Stimulated activated memory B cell treated with anti-CD40 and anti-IgM and Interleukin-4, amounts not matched to agents 10 μg/mL and 1 μg/mL and 100 μg/mL, for 72 hours (primary cell): ENCODE data around the gene STXBP6.

ENCODE experiments used
- ATAC-seq: fragments of 150-1000 bp; cut with Tn5 transposase; 2 replicates; pipeline ENCODE4 v1.10.0; 2021
- H3K27ac Mint-ChIP-seq: one replicate; pipeline ENCODE4 v1.8.0; 2022; ENCODE audit warnings: mild to moderate bottlenecking, mixed read lengths
- H3K27me3 Mint-ChIP-seq: one replicate; pipeline ENCODE4 v1.8.0; 2022; ENCODE audit warnings: mixed read lengths
- H3K36me3 Mint-ChIP-seq: one replicate; pipeline ENCODE4 v1.8.0; 2022; ENCODE audit warnings: mixed read lengths
- H3K4me1 Mint-ChIP-seq: one replicate; pipeline ENCODE4 v1.8.0; 2022; ENCODE audit warnings: mixed read lengths
- H3K4me3 Mint-ChIP-seq: one replicate; pipeline ENCODE4 v1.8.0; 2022; ENCODE audit warnings: mild to moderate bottlenecking, moderate library complexity, mixed read lengths
- H3K9me3 Mint-ChIP-seq: one replicate; pipeline ENCODE4 v1.8.0; 2022; ENCODE audit warnings: mixed read lengths

STXBP6 gene

DNA sequence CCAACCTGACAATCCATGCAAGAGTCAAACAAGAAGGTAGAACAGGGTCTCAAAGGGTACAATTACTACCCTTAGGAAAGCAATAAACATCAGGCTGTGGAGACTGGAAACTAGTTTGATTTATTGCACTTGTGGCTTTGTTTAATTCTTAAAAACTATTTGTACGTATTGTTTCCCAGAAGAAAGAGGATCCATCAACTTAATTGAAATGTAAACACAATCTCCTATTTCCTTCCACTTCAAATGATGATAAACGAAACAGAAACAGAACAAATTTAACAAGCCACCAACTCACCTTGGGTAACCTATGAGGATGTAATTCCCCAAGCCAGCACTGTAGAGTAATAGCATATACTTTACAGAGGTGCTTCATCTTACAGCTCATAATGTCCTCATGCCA lies 8.0 kb downstream of the STXBP6 start:
- Mint-ChIP-seq H3K4me3 (no peak overlapping the region), H3K27ac (no peak overlapping the region), H3K9me3 (peaks cover 4% of the 10 kb centered on the region), H3K27me3 (no peaks in the 10 kb centered on the region), H3K4me1 (no peaks in the 10 kb centered on the region), H3K36me3 (no peaks in the 10 kb centered on the region)
- ATAC-seq, result no peak

DNA sequence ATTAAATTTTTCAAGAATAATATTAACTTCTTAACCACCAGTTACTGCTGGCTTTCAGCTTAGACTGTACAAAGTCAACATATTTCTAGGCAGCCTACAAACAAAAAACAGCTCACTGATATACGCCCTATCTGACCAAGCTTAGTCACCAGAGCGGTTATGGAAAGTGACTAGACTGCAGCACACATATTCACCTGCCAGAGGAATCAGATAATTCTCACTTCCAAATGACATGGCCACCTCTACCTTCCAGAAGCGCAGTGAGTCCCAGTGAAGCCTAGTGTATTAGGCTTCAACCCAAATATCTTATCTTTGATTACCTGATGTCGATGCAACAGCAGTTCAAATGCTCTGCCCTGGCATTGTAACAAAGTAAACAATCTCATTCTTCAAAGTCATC lies 8.5 kb downstream of the STXBP6 start:
- no peaks in the 10 kb centered on the region for H3K36me3 Mint-ChIP-seq
- H3K27ac Mint-ChIP-seq, result no peak overlapping the region
- peaks cover 4% of the 10 kb centered on the region for H3K9me3 Mint-ChIP-seq
- no peak for ATAC-seq
- no peaks in the 10 kb centered on the region for H3K4me1 Mint-ChIP-seq
- no peaks in the 10 kb centered on the region for H3K27me3 Mint-ChIP-seq
- H3K4me3 Mint-ChIP-seq, result no peak overlapping the region

DNA sequence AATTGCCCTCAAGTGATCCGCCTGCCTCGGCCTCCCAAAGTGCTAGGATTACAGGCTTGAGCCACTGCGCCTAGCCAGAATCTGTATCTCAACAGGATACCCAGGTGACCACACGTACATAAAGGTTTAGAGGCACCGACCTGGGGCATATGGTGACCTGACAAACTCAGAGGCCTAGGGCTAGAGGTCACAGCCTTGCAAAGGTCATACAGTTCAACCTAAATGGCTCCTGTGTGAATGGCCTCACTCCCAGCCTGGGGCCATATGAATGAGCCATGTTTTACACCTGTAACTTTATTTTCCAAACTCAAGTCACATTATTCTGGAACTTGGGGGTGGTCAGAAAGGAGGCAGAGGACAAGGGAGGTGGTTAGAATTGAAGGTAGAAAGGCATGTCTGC lies 10.0 kb downstream of the STXBP6 start:
- no peak for ATAC-seq
- Mint-ChIP-seq H3K27ac (no peak overlapping the region), H3K9me3 (peaks cover 4% of the 10 kb centered on the region), H3K36me3 (no peaks in the 10 kb centered on the region), H3K4me1 (no peaks in the 10 kb centered on the region), H3K4me3 (no peak overlapping the region), H3K27me3 (no peaks in the 10 kb centered on the region)

DNA sequence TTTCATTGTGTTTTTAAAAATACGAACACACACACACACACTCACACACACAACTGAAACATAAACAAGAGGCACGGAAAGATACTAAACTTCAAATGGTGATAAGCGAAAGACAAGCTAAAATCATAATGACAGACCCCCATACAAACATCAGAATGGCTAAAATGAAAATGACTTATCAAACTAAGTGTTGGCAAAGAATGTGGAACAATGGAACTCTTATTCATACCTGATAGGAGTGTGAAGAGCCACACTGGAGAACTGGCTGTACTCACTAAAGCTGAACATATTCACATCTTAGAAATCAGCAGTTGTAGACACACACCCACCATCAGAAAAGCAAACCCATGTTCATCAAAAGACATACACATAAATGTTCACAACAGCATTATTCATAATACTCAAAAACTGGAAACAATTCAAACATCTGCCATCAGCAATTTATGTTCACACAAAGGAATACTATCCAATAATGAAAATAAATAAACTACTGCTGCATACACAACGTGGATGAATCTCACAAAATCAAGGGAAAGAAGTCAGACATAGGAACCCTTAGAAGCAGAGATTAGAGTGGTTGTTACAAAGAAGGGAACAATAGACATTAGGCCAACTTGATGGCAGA lies 11.8 kb downstream of the STXBP6 start:
- no peak overlapping the region for H3K27ac Mint-ChIP-seq
- no peak for ATAC-seq
- H3K9me3 Mint-ChIP-seq, result peaks cover 4% of the 10 kb centered on the region
- no peaks in the 10 kb centered on the region for H3K4me1 Mint-ChIP-seq
- H3K36me3 Mint-ChIP-seq, result no peaks in the 10 kb centered on the region
- no peaks in the 10 kb centered on the region for H3K27me3 Mint-ChIP-seq
- no peak overlapping the region for H3K4me3 Mint-ChIP-seq

DNA sequence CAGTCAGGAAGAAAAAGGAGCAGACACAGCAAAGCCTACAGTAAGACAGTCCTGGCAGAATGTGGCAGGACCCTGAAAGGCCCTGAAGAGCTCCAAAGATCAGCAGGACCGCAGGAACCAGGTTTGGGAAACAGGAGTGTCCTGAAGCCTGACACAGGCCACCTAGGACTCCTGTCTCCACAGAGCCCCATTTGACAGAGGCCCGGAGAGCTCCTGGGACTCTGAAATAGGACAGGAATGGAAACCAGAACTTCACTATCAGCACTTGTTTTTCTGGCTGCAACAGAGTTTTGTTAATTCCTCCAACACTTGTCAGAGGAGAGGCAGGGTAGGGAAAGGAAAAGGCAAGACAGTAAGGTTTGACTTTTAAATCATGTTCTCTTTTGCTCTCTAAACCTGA lies 12.9 kb downstream of the STXBP6 start:
- no peak overlapping the region for H3K4me3 Mint-ChIP-seq
- H3K27me3 Mint-ChIP-seq, result no peaks in the 10 kb centered on the region
- peaks cover 4% of the 10 kb centered on the region for H3K9me3 Mint-ChIP-seq
- H3K36me3 Mint-ChIP-seq, result no peaks in the 10 kb centered on the region
- H3K27ac Mint-ChIP-seq, result no peak overlapping the region
- no peaks in the 10 kb centered on the region for H3K4me1 Mint-ChIP-seq
- no peak for ATAC-seq

DNA sequence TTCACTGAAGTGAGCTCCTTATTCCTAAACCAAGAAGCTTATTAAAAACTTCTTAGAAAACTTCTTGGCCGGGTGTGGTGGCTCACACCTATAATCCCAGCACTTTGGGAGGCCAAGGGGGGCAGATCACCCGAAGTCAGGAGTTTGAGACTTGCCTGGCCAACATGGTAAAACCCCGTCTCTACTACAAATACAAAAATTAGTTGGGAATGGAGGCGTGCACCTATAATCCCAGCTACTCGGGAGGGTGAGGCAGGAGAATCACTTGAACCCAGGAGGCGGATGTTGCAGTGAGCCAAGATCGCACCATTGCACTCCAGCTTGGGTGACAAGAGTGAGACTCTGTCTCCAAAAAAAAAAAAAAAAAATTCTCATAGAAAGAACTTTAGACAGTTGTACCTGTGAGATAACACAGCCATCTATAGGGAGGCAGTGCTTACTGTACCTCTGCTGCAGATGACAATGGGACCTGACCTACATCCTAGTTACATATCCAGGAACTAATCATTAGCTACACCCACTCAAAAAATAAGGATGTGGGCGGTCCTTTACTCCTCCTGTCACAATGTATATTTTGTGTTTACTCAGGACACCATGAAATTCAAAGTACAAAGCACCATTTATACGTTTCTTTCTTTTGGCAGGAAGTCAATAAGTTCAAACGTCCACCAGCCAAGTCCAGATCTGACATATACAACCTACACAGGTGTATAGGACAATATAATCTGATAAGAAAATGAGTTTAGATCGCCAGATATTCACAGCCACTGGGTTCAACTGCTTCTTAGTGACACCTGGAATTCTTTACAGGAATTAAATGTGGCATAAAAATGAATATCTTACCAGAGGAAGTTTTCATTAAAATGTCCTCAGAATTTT lies 14.9 kb downstream of the STXBP6 start:
- peaks cover 4% of the 10 kb centered on the region for H3K9me3 Mint-ChIP-seq
- H3K4me3 Mint-ChIP-seq, result no peak overlapping the region
- H3K27me3 Mint-ChIP-seq, result no peaks in the 10 kb centered on the region
- H3K36me3 Mint-ChIP-seq, result no peaks in the 10 kb centered on the region
- H3K4me1 Mint-ChIP-seq, result no peaks in the 10 kb centered on the region
- H3K27ac Mint-ChIP-seq, result no peak overlapping the region
- ATAC-seq, result no peak

DNA sequence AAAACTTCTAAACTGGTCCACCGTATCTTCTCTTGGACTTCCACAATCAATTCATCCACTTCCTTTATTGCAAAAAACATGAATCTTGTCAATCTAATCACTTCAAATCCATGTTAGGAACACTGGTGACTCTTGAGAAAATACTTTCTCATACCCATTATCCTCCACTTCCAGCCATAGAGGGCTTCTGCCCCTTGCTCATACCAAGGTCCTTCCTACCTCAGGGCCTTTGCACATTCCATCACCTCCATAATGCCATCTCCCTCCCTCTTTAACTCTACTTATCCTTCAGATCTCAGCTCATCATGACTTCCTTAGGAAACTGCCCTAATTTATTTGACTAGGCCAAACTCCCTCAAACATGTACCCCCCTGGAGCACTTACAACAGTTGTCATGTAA lies 16.6 kb downstream of the STXBP6 start:
- no peak for ATAC-seq
- H3K4me1 Mint-ChIP-seq, result no peaks in the 10 kb centered on the region
- H3K27ac Mint-ChIP-seq, result no peak overlapping the region
- H3K9me3 Mint-ChIP-seq, result peaks cover 4% of the 10 kb centered on the region
- no peaks in the 10 kb centered on the region for H3K27me3 Mint-ChIP-seq
- H3K36me3 Mint-ChIP-seq, result no peaks in the 10 kb centered on the region
- H3K4me3 Mint-ChIP-seq, result no peak overlapping the region

DNA sequence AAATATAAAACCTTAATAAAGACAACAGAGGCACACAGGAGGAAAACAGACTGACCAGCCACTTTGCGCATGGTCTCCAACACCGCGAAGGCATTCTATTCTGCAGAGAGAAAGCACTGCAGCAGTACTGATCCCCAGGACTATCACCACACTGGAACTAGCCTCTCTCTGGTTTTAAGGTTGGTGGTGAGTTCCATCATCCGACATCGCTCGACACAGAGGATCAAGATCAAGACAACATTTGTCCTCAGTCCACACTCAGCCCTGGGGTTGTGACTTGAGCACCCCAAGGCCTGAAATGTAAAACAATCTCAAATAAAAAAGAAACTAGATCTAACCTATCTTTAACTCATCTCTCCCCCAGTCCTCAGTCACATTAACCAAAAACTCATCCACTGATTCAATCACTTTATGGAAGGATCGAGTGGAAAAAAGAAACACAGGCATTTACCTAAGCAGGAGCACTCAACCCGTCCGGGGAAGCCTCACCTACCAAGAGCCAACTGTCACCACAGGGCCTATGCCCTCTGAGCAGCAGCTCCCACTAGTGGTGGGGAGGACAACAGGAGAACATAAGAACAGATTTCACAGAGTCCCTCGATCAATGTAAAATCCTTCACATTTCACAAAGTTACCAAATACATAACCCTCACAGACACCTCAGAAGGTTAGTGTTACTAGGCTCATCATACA lies 17.7 kb downstream of the STXBP6 start:
- Mint-ChIP-seq H3K4me1 (no peaks in the 10 kb centered on the region), H3K4me3 (no peak overlapping the region), H3K9me3 (no peaks in the 10 kb centered on the region), H3K27me3 (no peaks in the 10 kb centered on the region), H3K27ac (no peak overlapping the region), H3K36me3 (no peaks in the 10 kb centered on the region)
- ATAC-seq, result no peak

DNA sequence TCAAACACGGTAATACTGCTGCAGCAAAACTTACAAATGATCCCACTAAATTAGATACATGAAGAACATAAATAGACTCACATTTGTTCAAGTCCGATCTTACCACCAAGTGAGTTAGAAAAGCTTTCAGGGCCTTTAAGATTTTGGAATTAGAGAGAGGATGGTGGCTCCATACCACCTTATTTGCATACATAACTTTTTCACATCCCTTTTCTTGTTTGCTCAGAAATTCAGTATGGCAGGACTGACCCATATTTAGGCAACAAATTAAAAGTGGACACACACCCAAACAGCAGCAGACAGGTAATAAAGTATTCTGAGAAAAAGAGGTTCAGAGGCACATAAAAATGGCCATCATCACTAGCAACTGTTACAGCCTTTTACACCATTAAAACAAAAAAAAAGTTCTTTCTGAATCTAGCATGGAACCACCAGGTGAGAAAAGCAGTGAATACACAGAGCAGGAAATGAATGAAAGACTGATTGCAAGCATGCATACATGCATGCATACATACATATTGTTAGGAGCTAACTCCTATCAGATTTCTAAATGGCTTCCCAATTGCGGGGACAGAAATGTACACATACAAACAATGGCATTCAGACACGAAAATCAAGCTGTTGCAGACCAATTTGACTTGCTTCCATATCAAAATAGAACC lies 23.3 kb downstream of the STXBP6 start:
- no peak overlapping the region for H3K4me3 Mint-ChIP-seq
- H3K27me3 Mint-ChIP-seq, result no peaks in the 10 kb centered on the region
- peaks cover 7% of the 10 kb centered on the region for H3K4me1 Mint-ChIP-seq
- no peaks in the 10 kb centered on the region for H3K36me3 Mint-ChIP-seq
- no peak for ATAC-seq
- no peaks in the 10 kb centered on the region for H3K9me3 Mint-ChIP-seq
- H3K27ac Mint-ChIP-seq, result no peak overlapping the region

DNA sequence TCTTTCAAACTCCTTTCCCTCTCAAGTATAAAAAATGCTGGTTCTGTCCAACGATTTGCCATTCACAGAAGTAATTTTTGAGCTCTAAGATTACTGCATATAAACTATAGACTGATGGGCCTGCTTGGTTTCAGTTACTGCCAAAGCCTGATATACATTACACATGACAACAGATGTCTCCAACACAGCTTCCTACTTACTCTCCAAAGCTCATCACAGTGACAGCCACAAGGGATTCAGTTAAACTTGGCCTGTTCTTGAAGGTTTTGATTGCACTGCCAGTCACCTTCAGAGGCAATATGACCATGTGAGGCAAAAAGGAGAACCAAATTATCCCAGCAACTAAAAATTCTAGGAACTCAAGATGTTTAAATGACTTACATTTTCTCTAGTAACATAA lies 30.1 kb downstream of the STXBP6 start:
- Mint-ChIP-seq H3K27ac (no peak overlapping the region), H3K27me3 (no peaks in the 10 kb centered on the region), H3K9me3 (no peaks in the 10 kb centered on the region), H3K4me1 (no peaks in the 10 kb centered on the region), H3K4me3 (no peak overlapping the region), H3K36me3 (no peaks in the 10 kb centered on the region)
- ATAC-seq, result no peak

DNA sequence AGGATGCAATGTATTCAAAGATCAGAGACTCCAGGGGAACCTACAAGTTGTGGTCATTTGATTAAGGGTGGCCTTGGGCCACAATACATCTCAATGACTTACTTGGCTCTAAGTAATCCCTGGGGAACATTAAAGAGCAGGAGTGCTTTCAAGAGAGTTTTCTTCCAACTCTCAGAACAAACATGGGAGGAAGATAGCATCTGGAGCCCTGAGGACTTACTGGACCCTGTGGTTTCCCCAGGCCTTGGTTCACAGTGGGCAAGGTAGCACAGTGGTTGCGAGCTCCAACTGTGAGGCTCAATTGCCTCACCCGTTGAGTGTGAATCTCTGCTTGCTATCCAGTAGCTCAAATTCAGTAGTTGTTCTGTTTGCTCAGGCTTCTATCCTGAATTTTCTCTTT lies 32.4 kb downstream of the STXBP6 start:
- peaks cover 10% of the 10 kb centered on the region for H3K27me3 Mint-ChIP-seq
- no peak for ATAC-seq
- no peaks in the 10 kb centered on the region for H3K36me3 Mint-ChIP-seq
- no peaks in the 10 kb centered on the region for H3K9me3 Mint-ChIP-seq
- H3K4me3 Mint-ChIP-seq, result no peak overlapping the region
- no peaks in the 10 kb centered on the region for H3K4me1 Mint-ChIP-seq
- H3K27ac Mint-ChIP-seq, result no peak overlapping the region

DNA sequence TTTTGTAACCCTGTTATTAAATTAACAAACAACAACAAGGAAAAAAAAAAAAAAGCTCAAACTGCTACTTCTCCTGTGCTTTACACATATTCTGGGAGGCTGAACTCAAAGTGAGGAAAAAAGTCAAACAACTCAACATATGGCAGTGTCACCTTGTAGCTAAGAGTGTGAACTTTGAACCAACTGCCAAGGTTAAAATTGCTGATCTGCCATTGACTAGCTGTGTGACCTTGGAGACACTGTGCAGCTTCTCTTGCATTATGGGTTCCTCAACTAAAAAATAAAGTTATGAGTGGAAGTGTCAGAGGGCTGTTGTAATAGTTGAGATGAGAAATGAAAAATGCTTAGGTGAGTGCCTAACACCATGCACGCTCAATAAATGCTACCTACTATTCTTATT lies 34.2 kb downstream of the STXBP6 start:
- Mint-ChIP-seq H3K9me3 (no peaks in the 10 kb centered on the region), H3K4me3 (no peak overlapping the region), H3K36me3 (no peaks in the 10 kb centered on the region), H3K27ac (no peak overlapping the region), H3K27me3 (peaks cover 10% of the 10 kb centered on the region), H3K4me1 (no peaks in the 10 kb centered on the region)
- ATAC-seq, result no peak

DNA sequence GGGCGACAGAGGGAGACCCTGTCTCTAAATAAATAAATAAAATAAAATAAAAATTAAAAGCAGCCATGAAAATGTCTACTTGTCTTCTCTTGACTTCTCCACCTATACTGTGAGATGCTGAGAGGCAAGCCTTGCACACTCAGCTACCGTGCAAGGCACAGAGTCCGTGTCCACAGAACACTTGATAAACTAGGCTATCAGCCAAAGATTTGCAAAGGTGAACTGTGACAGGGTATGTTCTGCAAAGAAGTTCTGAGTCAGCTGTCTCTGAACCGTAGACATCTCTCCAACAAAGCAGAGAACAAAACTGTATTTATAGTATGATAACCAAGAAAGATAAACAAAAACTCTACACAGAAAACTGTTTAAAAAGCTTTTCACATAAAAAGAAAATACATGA lies 35.5 kb downstream of the STXBP6 start:
- Mint-ChIP-seq H3K27me3 (peaks cover 10% of the 10 kb centered on the region), H3K9me3 (no peaks in the 10 kb centered on the region), H3K4me1 (no peaks in the 10 kb centered on the region), H3K4me3 (no peak overlapping the region), H3K36me3 (no peaks in the 10 kb centered on the region), H3K27ac (no peak overlapping the region)
- no peak for ATAC-seq

DNA sequence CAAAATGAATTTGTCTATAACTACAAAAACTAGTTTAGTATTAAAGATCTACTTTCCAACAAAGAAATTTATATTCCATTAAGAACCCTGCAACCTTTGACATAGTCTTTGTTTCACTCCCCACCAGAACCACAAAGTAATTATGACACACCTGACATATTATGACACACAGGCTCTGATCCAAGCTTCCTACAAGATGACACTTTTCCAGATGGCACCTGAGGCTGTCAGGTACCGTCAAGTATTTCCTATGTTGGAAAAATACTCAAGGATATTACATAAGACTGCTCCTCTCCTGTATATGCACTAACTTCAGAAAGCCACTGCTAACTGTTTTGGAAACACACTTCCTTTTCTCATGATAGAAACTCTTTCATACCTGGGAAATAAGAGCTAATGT lies 38.9 kb downstream of the STXBP6 start:
- Mint-ChIP-seq H3K27me3 (peaks cover 10% of the 10 kb centered on the region), H3K36me3 (no peaks in the 10 kb centered on the region), H3K4me3 (no peak overlapping the region), H3K9me3 (no peaks in the 10 kb centered on the region), H3K27ac (no peak overlapping the region), H3K4me1 (no peaks in the 10 kb centered on the region)
- no peak for ATAC-seq

DNA sequence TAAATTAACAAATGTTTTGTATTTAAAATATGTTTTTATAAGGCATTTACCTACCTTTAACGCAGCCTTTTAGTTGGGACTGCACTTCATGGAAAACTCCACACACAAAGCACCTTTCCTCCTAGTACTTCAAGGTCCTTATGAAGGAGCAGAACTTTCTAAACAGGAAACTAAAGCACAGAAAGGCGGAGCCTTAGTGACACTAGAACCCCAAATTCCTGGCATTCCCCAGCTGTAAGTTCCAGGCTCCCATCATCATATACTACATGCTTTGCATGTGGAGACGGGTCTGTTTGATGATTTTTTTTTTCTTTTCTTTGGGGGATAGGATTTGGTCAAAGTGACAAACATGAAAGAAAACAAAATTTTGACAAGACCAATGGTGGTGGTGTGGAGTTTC lies 39.5 kb downstream of the STXBP6 start:
- Mint-ChIP-seq H3K36me3 (no peaks in the 10 kb centered on the region), H3K27me3 (peaks cover 10% of the 10 kb centered on the region), H3K4me1 (no peaks in the 10 kb centered on the region), H3K27ac (no peak overlapping the region), H3K4me3 (no peak overlapping the region), H3K9me3 (no peaks in the 10 kb centered on the region)
- no peak for ATAC-seq
